CD4-positive, alpha-beta memory T cell (primary cell): ENCODE measurements around the gene CST7. TPM values are rescaled to one million over a fixed set of nuclear protein-coding genes. Genes with fewer than 3 reads are reported as not detected.
A peak's percentile ranks its signal among the peaks of the same experiment; 100 is the strongest.

Experiments used
- CTCF ChIA-PET: fragments of 350-600 bp; sonication (Branson Sonifier 250); formaldehyde crosslinking; loops from one replicate; lab custom pipeline; 2021; ENCODE audit warnings: inconsistent platforms; ENCODE audit not compliant: partially characterized antibody; lab: Charles Lee
- POLR2A ChIA-PET: fragments of 350-600 bp; sonication (Branson Sonifier 250); formaldehyde crosslinking; loops from one replicate; lab custom pipeline; 2021; ENCODE audit not compliant: partially characterized antibody; lab: Charles Lee
- DNase-seq, 5 donors: peaks; one replicate each; pipeline versions ENCODE4 v3.0.0 to v3.0.0-alpha.2; 2020 to 2022; ENCODE audit warnings: mixed read lengths in 1 of 5
- H3K27ac ChIP-seq: one replicate; pipeline ENCODE4 v1.7.0; 2013; ENCODE audit warnings: low read depth, low read length
- H3K27me3 ChIP-seq: 2 replicates; pipeline ENCODE4 v1.7.0; 2013; ENCODE audit warnings: mild to moderate bottlenecking, low read length, moderate library complexity; ENCODE audit not compliant: insufficient read depth
- H3K36me3 ChIP-seq: 2 replicates; pipeline ENCODE4 v1.7.0; 2013; ENCODE audit warnings: mild to moderate bottlenecking, low read length, moderate library complexity; ENCODE audit not compliant: insufficient read depth
- H3K4me1 ChIP-seq: 2 replicates; pipeline ENCODE4 v1.7.0; 2013; ENCODE audit warnings: mild to moderate bottlenecking, low read length, moderate library complexity; ENCODE audit not compliant: insufficient read depth
- H3K4me3 ChIP-seq, 2 donors: one replicate each; pipeline ENCODE4 v1.7.0; 2013; ENCODE audit warnings: low read length in 2 of 2, mild to moderate bottlenecking in 1 of 2
- H3K9me3 ChIP-seq, 2 donors: one replicate each; pipeline ENCODE4 v1.7.0; 2013; ENCODE audit warnings: low read length in 2 of 2, control low read depth in 1 of 2; ENCODE audit not compliant: control insufficient read depth in 1 of 2
- H3K27ac Mint-ChIP-seq, 7 donors: one replicate each; pipeline ENCODE4 v1.8.0; 2020 to 2021; ENCODE audit warnings: mixed read lengths in 7 of 7, mild to moderate bottlenecking in 6 of 7, inconsistent platforms in 3 of 7, moderate library complexity in 3 of 7
- H3K27me3 Mint-ChIP-seq, 2 donors: one replicate each; pipeline ENCODE4 v1.8.0; 2020 to 2021; ENCODE audit warnings: mixed read lengths in 2 of 2
- H3K36me3 Mint-ChIP-seq, 2 donors: one replicate each; pipeline ENCODE4 v1.8.0; 2020 to 2021; ENCODE audit warnings: mixed read lengths in 2 of 2, inconsistent platforms in 1 of 2, mild to moderate bottlenecking in 1 of 2
- H3K4me1 Mint-ChIP-seq, 4 donors: one replicate each; pipeline ENCODE4 v1.8.0; 2020 to 2021; ENCODE audit warnings: mixed read lengths in 4 of 4, mild to moderate bottlenecking in 1 of 4
- H3K4me3 Mint-ChIP-seq, 8 donors: one replicate each; pipeline ENCODE4 v1.8.0; 2020 to 2021; ENCODE audit warnings: mixed read lengths in 8 of 8, mild to moderate bottlenecking in 7 of 8, moderate library complexity in 6 of 8, inconsistent platforms in 3 of 8
- H3K9me3 Mint-ChIP-seq, 8 donors: one replicate each; pipeline ENCODE4 v1.8.0; 2020 to 2021; ENCODE audit warnings: mixed read lengths in 8 of 8, mild to moderate bottlenecking in 5 of 8, inconsistent platforms in 3 of 8, moderate library complexity in 1 of 8
- intact Hi-C: fragments of 100-400 bp; cut with micrococcal nuclease; formaldehyde crosslinking; loops from one replicate; pipeline ENCODE4 v1.15.1; 2023
- polyA plus RNA-seq, 2 donors: library from polyadenylated mRNA; unstranded; fragments of 300-500 nt; fragmentation: Illumina TruSeq; gene quantifications; one replicate each; pipeline ENCODE4 v1.2.3, GENCODE V29; 2021
- total RNA-seq, 2 experiments: library from RNA; stranded (reverse); gene quantifications; one replicate each; pipeline ENCODE4 v1.2.3, GENCODE V29; 2021

CST7 gene
- total and polyA plus RNA-seq, 4 experiments from 2014 or later: 23.2 to 62.8 (median 40.5) TPM

- ChIA-PET CTCF (interaction anchor here (1.0 to 3.1 kb wide), 4 partner anchors 10 to 94 kb away, joined by 3 to 20 read pairs (median 6); no protein-coding TSS in a partner anchor), POLR2A (interaction anchor here (0.7 to 1.8 kb wide), 5 partner anchors 11 to 235 kb away, joined by 3 to 19 read pairs (median 3); partner anchors contain the start of genes CST7 and ENTPD6)
- Mint-ChIP-seq H3K27ac (peak overlapping the region; percentile 87 to 96 (median 91)), H3K36me3 (peaks cover 34 to 72% of the 10 kb centered on the region in 2 donors), H3K9me3 (no peaks in the 10 kb centered on the region), H3K4me3 (peak overlapping the region in 2 of 8 donors; percentile 3 to 67), H3K27me3 (no peaks in the 10 kb centered on the region), H3K4me1 (peaks cover 11 to 44% (median 23%) of the 10 kb centered on the region in 4 donors)
- Histone ChIP-seq H3K4me3 (no peak overlapping the region), H3K9me3 (no peaks in the 10 kb centered on the region), H3K27ac (peak overlapping the region; percentile 66), H3K4me1 (peaks cover 34% of the 10 kb centered on the region), H3K36me3 (peaks cover 50% of the 10 kb centered on the region), H3K27me3 (no peaks in the 10 kb centered on the region)
- no peak for DNase-seq
- intact Hi-C loops: no loop called here
These were observed 11.3 kb downstream of the CST7 start for GRCh38 chr20:24960302-24960801.

- Mint-ChIP-seq H3K4me1 (peaks cover 11 to 40% (median 21%) of the 10 kb centered on the region in 4 donors), H3K36me3 (peaks cover 39 to 77% of the 10 kb centered on the region in 2 donors), H3K9me3 (no peaks in the 10 kb centered on the region), H3K27ac (peak overlapping the region; percentile 87 to 96 (median 91)), H3K4me3 (peak overlapping the region in 4 of 8 donors; percentile 0 to 67 (median 18)), H3K27me3 (no peaks in the 10 kb centered on the region)
- Histone ChIP-seq H3K27me3 (no peaks in the 10 kb centered on the region), H3K36me3 (peaks cover 55% of the 10 kb centered on the region), H3K9me3 (no peaks in the 10 kb centered on the region), H3K4me3 (no peak overlapping the region), H3K4me1 (peaks cover 30% of the 10 kb centered on the region), H3K27ac (peak overlapping the region; percentile 66)
- POLR2A ChIA-PET: interaction anchor here (0.7 to 1.8 kb wide), 6 partner anchors 11 to 235 kb away, joined by 3 to 19 read pairs (median 3); partner anchors contain the start of genes ACSS1, CST7 and ENTPD6
- CTCF ChIA-PET: interaction anchor here (1.0 to 3.1 kb wide), 4 partner anchors 11 to 93 kb away, joined by 3 to 20 read pairs (median 6); no protein-coding TSS in a partner anchor
- intact Hi-C loops: no loop called here
- peak in 4 of 5 donors; percentile 53 to 60 (median 56) for DNase-seq
These were observed 11.8 kb downstream of the CST7 start for GRCh38 chr20:24960861-24961260.

DNA sequence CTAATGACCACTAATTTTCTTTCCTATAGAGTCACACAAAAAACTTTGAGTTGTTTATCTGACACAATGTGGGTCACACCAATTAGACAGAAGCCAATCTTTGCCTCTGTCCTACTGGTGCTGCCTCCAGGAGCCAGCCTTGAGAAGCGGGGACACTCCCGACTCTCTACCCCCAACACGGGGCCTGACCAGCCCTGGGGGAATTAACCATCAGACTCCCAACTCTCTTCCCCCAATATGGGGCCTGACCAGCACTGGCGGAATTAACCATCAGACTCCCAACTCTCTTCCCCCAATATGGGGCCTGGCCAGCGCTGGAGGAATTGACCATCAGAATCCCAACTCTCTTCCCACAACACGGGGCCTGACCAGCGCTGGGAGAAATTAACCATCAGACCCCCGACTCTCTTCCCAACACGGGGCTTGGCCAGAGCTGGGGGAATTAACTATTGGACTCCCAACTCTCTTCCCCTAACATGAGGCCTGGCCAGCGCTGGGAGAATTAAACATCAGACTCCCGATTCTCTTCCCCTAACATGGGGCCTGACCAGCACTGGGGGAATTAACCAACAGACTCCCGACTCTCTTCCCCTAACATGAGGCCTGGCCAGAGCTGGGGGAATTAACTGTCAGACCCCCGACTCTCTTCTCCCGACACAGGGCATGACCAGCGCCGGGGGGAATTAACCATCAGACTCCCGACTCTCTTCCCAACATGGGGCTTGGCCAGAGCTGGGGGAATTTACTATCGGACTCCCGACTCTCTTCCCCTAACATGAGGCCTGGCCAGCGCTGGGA, 12.5 kb downstream of the CST7 start:
- no peaks in the 10 kb centered on the region for H3K27me3 ChIP-seq
- Mint-ChIP-seq H3K4me3 (peak overlapping the region in 3 of 8 donors; percentile 23 to 67 (median 34)), H3K36me3 (peaks cover 45 to 84% of the 10 kb centered on the region in 2 donors), H3K27ac (peak overlapping the region; percentile 87 to 96 (median 91)), H3K27me3 (no peaks in the 10 kb centered on the region), H3K4me1 (peaks cover 11 to 40% (median 22%) of the 10 kb centered on the region in 4 donors), H3K9me3 (no peaks in the 10 kb centered on the region)
- H3K9me3 ChIP-seq: no peaks in the 10 kb centered on the region
- intact Hi-C loops: no loop called here
- peak overlapping the region; percentile 63 for H3K27ac ChIP-seq
- ChIA-PET POLR2A (interaction anchor here (1.0 to 1.8 kb wide), 5 partner anchors 12 to 234 kb away, joined by 3 to 19 read pairs (median 3); partner anchors contain the start of genes ACSS1, CST7 and ENTPD6), CTCF (interaction anchor here (0.8 to 3.1 kb wide), 6 partner anchors 11 to 199 kb away, joined by 3 to 20 read pairs (median 5); no protein-coding TSS in a partner anchor)
- no peak overlapping the region for H3K4me3 ChIP-seq
- peaks cover 30% of the 10 kb centered on the region for H3K4me1 ChIP-seq
- no peak for DNase-seq
- H3K36me3 ChIP-seq: peaks cover 62% of the 10 kb centered on the region

DNA sequence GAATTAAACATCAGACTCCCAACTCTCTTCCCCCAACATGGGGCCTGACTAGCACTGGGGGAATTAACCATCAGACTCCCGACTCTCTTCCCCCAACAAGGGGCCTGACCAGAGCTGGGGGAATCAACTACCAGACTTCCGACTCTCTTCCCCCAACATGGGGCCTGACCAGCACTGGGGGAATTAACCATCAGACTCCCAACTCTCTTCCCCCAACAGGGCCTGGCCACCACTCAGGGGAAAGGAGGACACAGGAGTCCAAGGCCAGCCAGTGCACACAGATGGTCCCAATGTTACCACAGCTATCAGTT, 13.1 kb downstream of the CST7 start:
- Histone ChIP-seq H3K36me3 (peaks cover 65% of the 10 kb centered on the region), H3K4me3 (no peak overlapping the region), H3K27ac (peak overlapping the region; percentile 63), H3K4me1 (peaks cover 30% of the 10 kb centered on the region), H3K9me3 (no peaks in the 10 kb centered on the region), H3K27me3 (no peaks in the 10 kb centered on the region)
- no peaks in the 10 kb centered on the region for H3K27me3 Mint-ChIP-seq
- no peak for DNase-seq
- H3K4me3 Mint-ChIP-seq: peak overlapping the region in 1 of 8 donors; percentile 23
- H3K9me3 Mint-ChIP-seq: no peaks in the 10 kb centered on the region
- H3K4me1 Mint-ChIP-seq: peaks cover 11 to 40% (median 22%) of the 10 kb centered on the region in 4 donors
- H3K36me3 Mint-ChIP-seq: peaks cover 45 to 84% of the 10 kb centered on the region in 2 donors
- ChIA-PET POLR2A (interaction anchor here (0.8 to 1.8 kb wide), 3 partner anchors 12 to 234 kb away, joined by 3 to 7 read pairs (median 3); partner anchors contain the start of genes ACSS1 and ENTPD6), CTCF (interaction anchor here (0.8 to 1.3 kb wide), 2 partner anchors 31 to 198 kb away, joined by 3 to 5 read pairs; no protein-coding TSS in a partner anchor)
- intact Hi-C loops: no loop called here
- H3K27ac Mint-ChIP-seq: peak overlapping the region; percentile 87 to 96 (median 91)

DNA sequence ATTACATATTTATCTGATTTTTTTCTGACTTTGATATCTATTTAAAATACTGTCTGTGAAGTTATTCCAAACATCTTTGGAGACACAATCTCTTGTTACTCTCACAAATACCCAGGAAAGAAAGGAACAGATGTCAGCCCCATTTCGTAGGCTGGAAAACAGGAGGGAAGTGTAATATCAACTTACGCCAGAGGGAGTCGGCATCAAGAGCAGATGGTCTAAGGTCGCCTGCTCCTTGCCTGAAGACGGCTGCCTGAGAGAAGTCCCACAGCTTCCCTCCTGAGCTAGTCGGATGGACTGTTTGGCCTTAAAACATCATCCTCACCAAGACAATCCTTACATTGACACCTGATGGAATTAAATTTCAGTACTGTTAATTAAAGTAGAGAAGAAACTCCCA, 13.4 kb downstream of the CST7 start:
- ChIA-PET POLR2A (interaction anchor here (0.8 to 1.7 kb wide), 2 partner anchors 13 to 95 kb away, joined by 3 read pairs; partner anchors contain the start of gene ACSS1), CTCF (interaction anchor here (0.8 to 1.3 kb wide), 2 partner anchors 31 to 198 kb away, joined by 3 to 5 read pairs; no protein-coding TSS in a partner anchor)
- peak overlapping the region; percentile 75 to 96 (median 91) for H3K27ac Mint-ChIP-seq
- no peaks in the 10 kb centered on the region for H3K9me3 Mint-ChIP-seq
- DNase-seq: no peak
- Histone ChIP-seq H3K27ac (peak overlapping the region; percentile 63), H3K27me3 (no peaks in the 10 kb centered on the region), H3K9me3 (no peaks in the 10 kb centered on the region), H3K4me1 (peaks cover 30% of the 10 kb centered on the region), H3K4me3 (no peak overlapping the region), H3K36me3 (peaks cover 65% of the 10 kb centered on the region)
- peaks cover 11 to 40% (median 22%) of the 10 kb centered on the region in 4 donors for H3K4me1 Mint-ChIP-seq
- H3K27me3 Mint-ChIP-seq: no peaks in the 10 kb centered on the region
- peak overlapping the region in 1 of 8 donors; percentile 47 for H3K4me3 Mint-ChIP-seq
- intact Hi-C loops: no loop called here
- H3K36me3 Mint-ChIP-seq: peaks cover 49 to 85% of the 10 kb centered on the region in 2 donors

GRCh38 chr20:24963672-24964505, 14.8 kb downstream of the CST7 start:
- Mint-ChIP-seq H3K27ac (peak overlapping the region; percentile 26 to 88 (median 67)), H3K4me1 (peaks cover 11 to 40% (median 22%) of the 10 kb centered on the region in 4 donors), H3K9me3 (no peaks in the 10 kb centered on the region), H3K27me3 (no peaks in the 10 kb centered on the region), H3K36me3 (peaks cover 61 to 89% of the 10 kb centered on the region in 2 donors), H3K4me3 (no peak overlapping the region)
- ChIA-PET CTCF (interaction anchor here (1.5 kb wide), 1 partner anchor 33 kb away, joined by 3 read pairs; no protein-coding TSS in a partner anchor), POLR2A (interaction anchor here (1.1 kb wide), 1 partner anchor 15 kb away, joined by 3 read pairs; the partner anchor contains the start of gene CST7)
- intact Hi-C loops: no loop called here
- Histone ChIP-seq H3K9me3 (no peaks in the 10 kb centered on the region), H3K27me3 (no peaks in the 10 kb centered on the region), H3K27ac (no peak overlapping the region), H3K4me1 (peaks cover 30% of the 10 kb centered on the region), H3K36me3 (peaks cover 61% of the 10 kb centered on the region), H3K4me3 (no peak overlapping the region)
- no peak for DNase-seq
